Fibroblast of gingiva (primary cell): ENCODE measurements around the gene PCSK2.

Experiments
- DNase-seq: peaks from one replicate; pipeline ENCODE4 v3.0.0-alpha.2; 2011; ENCODE audit warnings: low read depth

Gene PCSK2

DNA sequence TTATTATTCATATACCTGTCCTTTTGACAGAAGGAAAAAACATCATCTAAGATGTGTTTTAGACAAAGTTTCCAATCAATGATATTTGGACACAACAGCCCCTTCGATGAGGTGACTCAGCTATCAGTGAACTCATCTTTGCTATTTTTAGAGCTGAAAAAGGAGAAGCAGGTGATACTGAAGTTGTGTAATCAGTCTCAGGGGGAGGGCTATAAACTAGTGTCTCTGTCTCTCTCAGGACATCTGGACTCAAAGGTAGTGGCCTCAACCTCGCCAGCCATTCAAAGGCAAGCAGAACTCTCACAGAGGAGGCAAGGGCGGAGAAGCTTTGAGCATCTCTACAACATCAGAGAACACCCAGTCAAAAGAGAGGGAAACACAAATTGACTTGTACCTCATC lies 168.9 kb downstream of the PCSK2 start:
- DNase-seq, result no peak

- no peak for DNase-seq
These were observed 172.6 kb downstream of the PCSK2 start for GRCh38 chr20:17399303-17399985.

DNA sequence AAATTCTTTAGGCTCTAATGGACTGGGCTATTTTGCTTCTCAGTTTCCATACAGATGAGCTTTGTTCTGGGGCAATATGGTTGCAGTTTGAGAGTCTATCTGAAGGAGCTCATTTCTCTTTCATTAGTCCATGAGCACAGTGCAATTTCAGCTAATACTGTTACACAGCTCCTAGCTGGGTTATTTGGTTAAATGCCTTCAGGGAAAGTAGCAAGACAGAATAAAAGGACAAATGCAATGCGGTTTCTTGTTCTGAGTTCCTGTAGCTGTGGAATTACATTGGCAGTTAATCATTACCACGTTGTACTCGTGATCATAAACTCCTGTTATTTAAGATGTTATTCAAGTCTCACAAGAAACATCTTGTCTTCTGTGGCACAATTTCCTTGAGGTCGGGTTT lies 176.6 kb downstream of the PCSK2 start:
- DNase-seq, result peak; percentile 4

DNA sequence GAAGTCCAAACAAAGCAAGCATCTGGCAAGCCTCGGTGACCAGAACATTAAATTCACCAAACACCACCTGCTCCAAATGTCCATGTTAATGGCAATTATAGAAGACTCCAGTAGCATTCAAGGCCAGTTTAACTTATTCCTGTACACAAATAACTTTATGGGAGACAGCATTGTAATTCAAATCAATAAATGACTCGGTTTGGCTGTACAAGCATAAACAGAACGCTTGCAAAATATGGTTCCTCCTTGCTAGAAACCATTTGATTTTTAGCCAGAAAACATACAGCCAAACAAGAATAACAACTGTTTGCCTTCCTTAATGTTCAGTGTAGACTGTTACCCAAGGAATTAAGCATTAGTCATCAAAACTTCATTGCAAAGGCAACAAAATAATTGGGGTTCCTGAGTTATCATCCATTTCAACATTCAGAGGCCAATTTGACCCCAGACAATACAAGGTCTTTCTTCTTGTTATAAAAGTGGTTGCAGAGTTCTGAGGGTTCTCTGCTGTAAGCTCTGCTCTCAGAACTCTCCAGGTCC lies 179.3 kb downstream of the PCSK2 start:
- peak; percentile 10 for DNase-seq

- DNase-seq, result no peak
These were observed 180.7 kb downstream of the PCSK2 start for GRCh38 chr20:17407550-17407949.

DNA sequence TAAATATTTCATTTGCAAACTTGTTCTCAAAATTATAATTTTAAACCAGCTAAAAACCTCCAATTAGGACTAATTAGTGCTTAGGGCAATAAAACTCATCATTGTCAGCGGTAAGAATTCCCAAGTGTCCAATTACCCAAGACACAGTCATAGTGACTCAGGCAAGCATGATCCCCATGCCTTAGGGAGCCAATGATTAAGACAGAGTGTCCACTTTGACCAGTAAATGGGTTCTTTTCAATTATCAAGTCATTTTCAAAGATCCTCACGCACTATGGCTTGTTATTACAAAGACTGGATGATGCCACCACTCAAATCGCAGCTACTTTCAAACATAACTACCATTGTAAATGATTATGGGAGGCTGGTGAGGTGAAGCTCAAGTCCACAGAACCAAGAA lies 190.4 kb downstream of the PCSK2 start:
- no peak for DNase-seq

DNA sequence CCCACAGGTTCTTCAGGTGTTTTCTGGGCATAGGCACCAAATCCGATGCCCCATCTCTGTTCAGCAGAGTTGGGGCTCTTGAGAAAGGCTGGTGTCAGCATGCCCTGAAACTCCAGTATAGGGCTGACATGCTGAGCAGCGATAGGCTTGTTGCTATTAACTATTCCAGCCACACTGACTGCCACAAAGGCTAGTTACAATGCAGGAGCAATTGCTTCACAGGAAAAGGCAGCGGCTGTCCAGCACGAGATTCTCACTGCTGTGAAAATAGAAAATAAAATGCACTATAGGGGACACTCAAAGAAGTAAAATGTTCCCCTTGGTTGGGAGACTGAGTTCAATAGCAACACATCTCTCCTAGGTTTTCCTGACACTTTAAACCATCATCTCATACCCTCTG lies 191.9 kb downstream of the PCSK2 start:
- no peak for DNase-seq

DNA sequence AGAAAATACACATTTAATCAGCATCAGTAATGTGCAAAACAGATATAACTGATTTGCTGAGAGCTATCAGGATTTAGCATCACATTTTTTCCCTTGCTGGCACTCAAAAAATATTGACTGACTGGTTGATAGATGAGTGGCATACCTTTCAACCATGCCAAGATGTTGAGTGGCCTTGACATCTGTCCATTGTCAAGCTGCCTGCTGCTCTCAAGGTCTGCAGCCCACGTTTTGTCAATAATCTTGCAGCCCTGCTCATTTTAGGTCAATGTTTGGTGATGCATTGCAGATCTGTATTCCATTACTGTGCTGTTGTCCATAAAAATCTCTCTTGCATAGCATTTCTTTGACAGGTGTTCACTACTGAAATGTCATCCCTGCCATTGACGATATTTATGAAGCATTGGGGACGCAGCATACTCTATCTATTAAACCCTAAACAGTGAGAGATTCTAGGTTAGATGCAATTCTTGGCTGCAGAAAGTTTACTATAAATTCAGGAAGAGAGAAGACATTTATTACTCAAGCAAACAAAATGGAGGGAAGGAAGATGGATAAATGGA lies 192.7 kb downstream of the PCSK2 start:
- no peak for DNase-seq

- no peak for DNase-seq
These were observed 194.7 kb downstream of the PCSK2 start for GRCh38 chr20:17421493-17421892.

GRCh38 chr20:17423782-17424181 lies 196.9 kb downstream of the PCSK2 start:
- no peak for DNase-seq

- no peak for DNase-seq
These were observed 200.8 kb downstream of the PCSK2 start for GRCh38 chr20:17427638-17428037.

DNA sequence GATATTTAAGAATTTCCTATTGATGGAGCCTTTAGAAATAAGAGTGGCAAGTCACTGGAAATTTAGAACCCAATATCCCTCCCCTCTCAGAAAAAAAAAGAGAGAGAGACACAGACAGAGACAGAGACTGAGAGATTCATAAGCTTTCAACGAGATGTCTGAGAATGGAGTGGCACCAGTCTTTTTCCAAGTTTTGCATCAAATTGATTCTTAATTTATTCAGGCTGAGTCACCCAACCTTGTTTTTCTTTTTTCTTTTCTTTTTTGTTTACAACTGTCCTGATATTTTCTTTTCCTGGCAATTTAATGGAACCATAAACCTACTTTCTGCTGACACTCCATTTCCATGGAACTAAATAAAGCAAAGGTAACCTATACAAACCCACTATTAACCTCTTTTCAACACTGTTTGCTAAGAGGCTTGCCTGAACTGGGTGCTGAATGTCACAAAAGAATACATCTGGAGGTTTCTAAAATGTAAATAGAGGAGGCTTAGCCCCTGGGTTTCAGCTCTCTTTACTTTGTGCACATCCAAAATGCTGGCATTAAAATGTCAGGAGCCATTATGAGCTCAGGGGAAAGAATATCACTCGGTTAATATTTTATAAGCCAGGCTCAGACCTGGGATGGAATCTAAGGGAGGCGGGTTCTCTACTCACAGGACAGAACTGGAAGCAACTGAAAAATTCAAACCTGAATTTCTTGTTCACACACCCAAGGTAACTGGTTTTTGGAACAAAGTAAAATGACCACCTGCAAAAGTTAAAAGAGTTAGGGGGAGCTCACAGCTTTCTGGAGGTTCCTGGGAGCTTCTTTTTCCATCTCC lies 203.5 kb downstream of the PCSK2 start:
- DNase-seq, result no peak

DNA sequence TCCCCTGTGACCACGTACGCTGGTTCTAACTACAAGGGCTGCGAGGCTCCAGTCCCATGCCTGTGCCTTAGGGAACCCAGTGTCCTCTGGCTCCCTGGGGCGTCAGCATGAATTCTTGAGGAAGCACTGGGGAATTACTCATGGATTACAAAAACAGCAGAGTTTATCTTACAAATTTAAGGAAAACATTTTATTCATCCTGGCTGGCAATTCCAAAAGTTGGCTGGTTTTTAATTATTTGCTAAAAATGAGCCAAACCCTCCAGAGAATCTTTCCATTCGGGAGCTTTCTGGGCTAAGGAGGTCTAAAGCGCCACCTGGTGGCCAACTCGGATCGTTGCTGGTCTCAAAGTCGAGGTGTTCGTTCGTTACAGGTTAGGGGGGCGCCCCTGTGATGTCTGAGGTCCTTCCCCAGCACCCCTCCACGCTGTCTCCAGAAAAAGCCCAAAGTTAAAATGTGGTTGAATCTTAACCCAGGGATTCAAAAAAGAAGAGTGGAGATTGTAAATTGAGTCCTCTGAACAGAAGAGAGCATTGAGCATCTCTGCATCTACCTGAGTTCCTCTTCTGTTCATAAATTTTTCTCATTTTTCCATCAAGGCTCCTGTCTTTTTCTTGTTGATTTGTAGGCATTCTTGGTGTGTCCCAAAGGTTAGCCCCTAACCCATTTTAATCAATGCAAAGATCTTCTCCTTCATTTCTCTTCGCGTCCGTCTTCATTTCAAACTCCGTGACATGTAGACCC lies 205.0 kb downstream of the PCSK2 start:
- DNase-seq, result peak; percentile 53

DNA sequence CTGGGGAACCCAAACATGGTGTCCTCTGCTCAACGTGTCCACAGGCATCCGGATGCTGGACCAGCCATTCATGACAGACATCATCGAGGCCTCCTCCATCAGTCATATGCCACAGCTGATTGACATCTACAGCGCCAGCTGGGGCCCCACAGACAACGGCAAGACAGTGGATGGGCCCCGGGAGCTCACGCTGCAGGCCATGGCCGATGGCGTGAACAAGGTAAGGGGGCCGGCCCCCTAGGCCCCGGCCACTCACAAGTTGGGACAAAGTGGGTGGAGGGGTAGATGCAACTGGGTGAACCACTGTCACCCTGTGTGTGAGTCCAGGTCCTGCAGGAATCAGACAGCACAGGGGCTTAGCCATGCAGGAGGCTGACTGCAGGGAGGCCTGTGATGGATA lies 209.8 kb downstream of the PCSK2 start:
- DNase-seq, result no peak

GRCh38 chr20:17437251-17437650 lies 210.4 kb downstream of the PCSK2 start:
- no peak for DNase-seq

DNA sequence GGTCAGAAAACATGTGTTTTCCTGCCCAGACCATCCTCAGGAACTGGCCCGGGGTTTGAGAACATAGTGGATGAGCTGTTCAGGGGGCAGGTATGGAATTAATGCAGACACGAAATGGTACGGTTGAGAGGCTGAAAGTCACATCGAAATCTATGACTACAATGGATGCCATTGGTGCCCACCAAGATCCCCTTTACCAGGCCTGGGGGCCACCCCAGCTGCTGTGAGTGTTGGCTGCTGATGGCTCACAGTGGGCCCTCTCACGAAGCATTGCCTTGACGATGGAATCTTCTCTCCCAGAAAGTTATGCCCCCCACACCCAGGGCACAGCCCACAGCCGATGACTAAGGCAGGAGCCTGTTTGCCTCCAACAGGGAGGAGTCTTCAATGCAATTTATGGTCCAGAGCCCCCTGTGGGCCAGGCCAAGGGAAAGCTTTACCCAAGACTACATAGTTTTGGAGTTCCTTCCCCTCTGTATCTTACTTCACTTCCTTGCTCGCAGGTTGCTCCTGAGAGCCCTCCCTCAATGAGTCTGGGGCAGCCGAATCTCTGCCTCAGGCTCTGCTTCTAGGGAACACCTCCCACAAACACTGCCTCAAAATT lies 211.7 kb downstream of the PCSK2 start:
- no peak for DNase-seq

- DNase-seq, result no peak
These were observed 212.9 kb downstream of the PCSK2 start for GRCh38 chr20:17439616-17440296.

DNA sequence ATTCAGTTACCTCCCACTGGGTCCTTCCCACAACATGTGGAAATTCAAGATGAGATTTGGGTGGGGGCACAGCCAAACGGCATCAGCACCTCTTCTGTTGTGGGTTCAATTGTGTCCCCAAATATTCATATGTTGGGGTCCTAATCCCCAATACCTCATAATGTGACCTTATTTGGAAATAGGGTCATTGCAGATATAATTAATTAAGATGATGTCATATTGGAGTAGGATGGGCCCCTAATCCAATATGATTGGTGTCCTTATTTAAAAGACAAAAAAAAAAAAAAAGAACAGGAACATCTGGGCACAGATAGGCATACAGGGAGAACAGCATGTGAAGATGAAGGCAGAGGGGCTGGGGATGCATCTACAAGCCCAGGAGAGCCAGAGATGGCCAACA lies 214.9 kb downstream of the PCSK2 start:
- no peak for DNase-seq

- DNase-seq, result no peak
These were observed 215.7 kb downstream of the PCSK2 start for GRCh38 chr20:17442588-17442987.

DNA sequence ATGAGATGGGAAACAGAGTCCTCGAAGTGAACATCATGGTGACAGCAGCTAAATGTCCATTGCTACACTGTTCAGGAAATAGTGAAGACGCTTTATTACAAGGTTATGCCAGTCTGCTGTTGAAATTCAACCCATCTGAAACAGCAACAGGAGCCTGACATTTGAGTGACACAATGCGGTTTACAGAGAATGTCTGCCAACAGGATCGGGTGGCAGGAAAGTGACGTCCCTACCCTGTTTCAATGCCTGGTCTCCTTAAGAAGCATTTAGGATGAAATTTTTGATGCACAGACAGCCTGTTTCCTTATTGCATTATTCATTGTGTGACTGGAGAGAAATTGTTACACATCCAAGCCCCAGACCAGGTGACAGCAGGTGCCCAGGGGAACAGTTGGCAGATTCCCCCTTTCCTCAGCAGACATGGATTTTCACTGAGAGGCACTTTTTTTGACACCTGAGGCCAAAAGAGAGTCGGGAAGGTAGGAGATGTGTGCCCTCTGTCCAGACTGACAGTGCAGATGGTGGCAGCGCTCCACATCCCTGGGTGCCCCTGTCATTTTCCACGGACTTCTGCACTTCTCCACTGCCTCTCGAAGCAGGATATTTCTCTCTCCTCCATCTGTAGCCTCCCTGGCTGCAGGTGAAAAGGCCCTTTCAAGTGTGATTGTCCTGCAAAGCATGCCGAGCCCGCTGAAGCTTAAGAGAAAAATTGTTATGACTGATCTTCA lies 216.5 kb downstream of the PCSK2 start:
- DNase-seq, result no peak

GRCh38 chr20:17444091-17444490 lies 217.3 kb downstream of the PCSK2 start:
- no peak for DNase-seq
